GM12864 (cell line): ENCODE results near the gene CLEC4F.

ENCODE experiments used
- DNase-seq: peaks from one replicate; pipeline ENCODE4 v3.0.0-alpha.2; 2011; ENCODE audit warnings: low read depth
- H3K4me3 ChIP-seq: 2 replicates; pipeline ENCODE4 v1.5.1; 2011; ENCODE audit warnings: mild to moderate bottlenecking, low read depth, low read length, control low read depth
- TF ChIP-seq, protein P1 (sequence below): IDR thresholded peaks from 2 replicates; pipeline ENCODE4 v1.5.1; 2011; ENCODE audit warnings: low read depth, mild to moderate bottlenecking, moderate library complexity, low read length, control low read depth, inconsistent platforms; ENCODE audit errors: missing control alignments

The CLEC4F gene

DNA sequence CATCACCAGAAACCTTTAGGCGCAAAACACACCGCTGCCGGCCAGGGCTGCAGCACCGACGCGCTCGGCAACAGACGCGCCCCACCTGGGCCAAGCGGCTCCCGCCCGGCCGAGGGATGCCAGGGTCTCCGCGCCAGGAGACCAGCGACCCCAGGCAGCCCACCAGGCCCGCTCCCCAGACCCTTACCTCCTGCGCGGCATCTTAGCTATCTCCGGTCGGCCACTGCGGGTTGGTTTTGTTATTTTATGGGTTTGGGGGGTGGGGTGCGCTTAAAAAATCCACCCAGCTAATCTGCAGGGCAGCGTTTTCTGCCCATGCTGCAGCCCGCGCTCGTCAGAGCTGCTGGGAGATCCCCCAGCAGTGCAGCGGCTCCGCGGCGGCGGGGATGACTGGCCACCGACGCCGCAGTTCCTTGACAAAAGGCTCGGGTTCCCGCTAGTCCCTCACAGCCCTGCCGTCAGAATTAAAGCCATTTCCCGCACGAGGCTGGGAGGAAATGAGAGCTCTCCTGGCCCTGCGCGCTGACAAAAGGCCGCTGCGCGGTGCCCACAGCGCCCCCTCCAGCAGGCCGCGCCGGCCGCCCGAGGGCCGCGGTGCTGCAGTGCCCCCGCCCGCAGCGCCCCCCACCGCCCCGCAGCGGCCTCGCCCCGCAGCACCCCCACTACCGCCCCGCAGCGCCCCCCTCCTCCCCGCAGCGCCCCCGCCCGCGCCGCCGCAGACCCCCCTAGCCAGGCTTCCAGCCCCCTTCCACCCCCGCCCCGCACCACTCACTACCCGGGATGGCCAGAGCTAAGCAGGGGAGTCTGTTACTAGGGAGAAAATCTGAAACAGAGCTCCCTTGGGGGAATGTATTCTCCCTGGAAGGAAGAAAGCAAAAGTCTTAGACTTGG lies 52.5 kb downstream of the CLEC4F start, which contains the start of gene ADD2:
Gene ADD2 (minus strand): TSS at position 502 of the 891 bp plus-strand sequence. CDS start 61,792 bp downstream, outside the sequence.
- H3K4me3 ChIP-seq: no peak within 1 kb of the TSS
- DNase-seq: no peak
- TF ChIP-seq, protein P1, sequence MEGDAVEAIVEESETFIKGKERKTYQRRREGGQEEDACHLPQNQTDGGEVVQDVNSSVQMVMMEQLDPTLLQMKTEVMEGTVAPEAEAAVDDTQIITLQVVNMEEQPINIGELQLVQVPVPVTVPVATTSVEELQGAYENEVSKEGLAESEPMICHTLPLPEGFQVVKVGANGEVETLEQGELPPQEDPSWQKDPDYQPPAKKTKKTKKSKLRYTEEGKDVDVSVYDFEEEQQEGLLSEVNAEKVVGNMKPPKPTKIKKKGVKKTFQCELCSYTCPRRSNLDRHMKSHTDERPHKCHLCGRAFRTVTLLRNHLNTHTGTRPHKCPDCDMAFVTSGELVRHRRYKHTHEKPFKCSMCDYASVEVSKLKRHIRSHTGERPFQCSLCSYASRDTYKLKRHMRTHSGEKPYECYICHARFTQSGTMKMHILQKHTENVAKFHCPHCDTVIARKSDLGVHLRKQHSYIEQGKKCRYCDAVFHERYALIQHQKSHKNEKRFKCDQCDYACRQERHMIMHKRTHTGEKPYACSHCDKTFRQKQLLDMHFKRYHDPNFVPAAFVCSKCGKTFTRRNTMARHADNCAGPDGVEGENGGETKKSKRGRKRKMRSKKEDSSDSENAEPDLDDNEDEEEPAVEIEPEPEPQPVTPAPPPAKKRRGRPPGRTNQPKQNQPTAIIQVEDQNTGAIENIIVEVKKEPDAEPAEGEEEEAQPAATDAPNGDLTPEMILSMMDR: no peak

DNA sequence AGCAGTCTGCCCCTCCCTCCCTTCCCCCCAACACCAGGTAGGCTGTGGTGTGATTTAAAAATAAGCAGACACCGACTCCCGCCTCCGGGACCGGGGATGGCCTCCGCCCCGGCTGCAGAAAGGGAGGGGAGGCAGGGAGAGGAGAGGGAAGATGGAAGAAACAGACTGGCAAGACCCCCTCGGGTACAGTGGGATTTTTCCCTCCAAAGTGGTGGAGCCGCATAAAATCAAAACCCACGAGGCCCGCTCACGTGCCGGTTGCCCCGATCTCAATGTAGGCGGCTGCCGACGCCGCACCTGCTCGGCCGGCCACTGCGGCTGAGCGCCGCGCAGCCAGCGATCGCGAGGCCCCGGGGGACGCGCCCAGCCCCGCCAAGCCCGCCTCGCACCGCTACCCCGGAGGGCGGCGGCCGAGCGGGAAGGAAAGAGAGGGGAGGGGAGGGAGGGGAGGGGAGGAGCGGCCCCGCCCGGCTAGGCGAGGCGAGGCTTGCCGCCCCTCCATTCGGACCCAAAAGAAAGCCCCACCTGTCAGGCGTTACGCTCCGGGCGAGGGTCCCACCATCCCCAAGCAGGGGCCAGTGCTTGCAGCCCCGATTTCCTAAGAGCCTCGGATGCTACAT lies 53.2 kb downstream of the CLEC4F start:
- DNase-seq: no peak
- no peak overlapping the region for H3K4me3 ChIP-seq
- TF ChIP-seq, protein P1: no peak

DNA sequence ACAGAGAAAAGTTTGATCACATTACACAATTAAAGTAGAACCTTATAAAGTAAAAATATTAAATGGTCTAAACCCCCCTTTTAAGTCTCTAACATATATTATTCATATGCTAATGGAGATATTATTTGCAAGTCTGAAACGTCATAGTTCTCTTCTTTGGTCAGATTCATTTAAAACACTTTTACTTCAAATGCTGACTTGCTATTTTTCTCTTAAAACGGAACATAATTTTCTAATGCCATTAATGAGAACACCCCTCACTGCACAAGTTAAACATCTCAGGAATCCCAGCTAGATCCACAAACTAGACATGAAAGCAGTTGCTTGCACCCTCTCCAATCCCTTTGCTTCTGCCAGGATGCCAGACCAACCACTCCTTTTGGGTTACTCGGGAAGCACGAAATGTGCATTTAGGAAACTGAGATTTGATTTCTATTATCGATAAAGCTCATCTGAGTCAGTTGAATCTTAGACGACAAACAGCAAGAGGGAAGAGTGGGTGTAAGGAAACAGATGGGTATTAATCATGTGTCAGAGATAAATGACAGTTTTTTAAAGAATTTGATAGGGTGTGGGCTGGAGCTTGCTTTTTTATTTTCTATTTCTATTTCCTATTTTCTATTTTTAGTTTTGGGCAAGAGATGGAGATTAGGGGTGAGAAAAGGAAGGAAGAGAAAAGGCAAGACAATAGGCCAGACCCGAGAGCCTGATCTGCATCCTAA lies 53.9 kb downstream of the CLEC4F start:
- TF ChIP-seq, protein P1: no peak
- H3K4me3 ChIP-seq: no peak overlapping the region
- no peak for DNase-seq

- TF ChIP-seq, protein P1: no peak
- DNase-seq: no peak
- no peak overlapping the region for H3K4me3 ChIP-seq
Measured at GRCh38 chr2:70765507-70765906, 54.9 kb downstream of the CLEC4F start.

DNA sequence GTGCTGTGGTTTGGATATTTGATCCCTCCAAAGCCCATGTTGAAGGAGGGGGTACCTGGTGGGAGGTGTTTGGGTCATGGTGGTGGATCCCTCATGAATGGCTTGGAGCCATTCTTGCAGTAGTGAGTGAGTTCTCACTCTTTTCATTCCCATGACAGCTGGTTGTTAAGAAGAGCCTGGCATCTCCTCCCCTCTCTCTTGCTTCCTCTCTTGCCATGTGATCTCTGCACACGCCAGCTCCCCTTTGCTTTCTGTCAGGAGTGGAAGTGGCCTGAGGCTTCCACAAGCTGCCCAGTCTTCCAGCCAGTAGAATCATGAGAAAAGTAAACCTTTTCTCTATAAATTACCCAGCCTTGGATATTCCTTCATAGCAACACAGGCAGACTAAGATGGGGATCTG lies 61.0 kb downstream of the CLEC4F start:
- TF ChIP-seq, protein P1: no peak
- no peak overlapping the region for H3K4me3 ChIP-seq
- no peak for DNase-seq
